HG02759 (cell line): ENCODE data around the gene GDA.
"Not testable (repeated sequence)": the region's sequence is repeated elsewhere in the genome, so short reads cannot be mapped to it uniquely, and the experiment has no call there.

Experiments used
- ATAC-seq: cut with Tn5 transposase; IDR thresholded peaks from one replicate; pipeline ENCODE4 v1.9.1; 2021; ENCODE audit warnings: mild to moderate bottlenecking, moderate library complexity; ENCODE audit not compliant: unreplicated experiment

The GDA gene

DNA sequence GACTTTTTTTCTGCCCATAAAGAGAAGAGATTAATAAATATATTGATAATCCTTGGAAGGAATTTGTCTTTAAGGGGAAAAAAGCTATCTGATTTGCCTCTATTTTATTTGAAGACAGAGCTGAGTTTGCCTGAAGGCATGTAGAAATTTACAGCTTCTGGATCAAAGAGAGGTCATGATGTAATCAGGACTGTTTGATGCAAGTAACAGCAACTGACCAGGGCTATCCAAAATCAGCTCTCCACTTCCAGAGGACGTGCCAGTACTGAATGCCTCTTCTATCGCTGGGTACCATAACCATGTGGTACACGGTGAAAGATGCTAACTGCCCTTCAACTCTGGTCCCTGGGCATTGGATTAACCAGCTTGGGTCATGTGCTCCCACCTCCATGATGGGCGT is 125.2 kb downstream of the GDA start:
- ATAC-seq, result no peak

DNA sequence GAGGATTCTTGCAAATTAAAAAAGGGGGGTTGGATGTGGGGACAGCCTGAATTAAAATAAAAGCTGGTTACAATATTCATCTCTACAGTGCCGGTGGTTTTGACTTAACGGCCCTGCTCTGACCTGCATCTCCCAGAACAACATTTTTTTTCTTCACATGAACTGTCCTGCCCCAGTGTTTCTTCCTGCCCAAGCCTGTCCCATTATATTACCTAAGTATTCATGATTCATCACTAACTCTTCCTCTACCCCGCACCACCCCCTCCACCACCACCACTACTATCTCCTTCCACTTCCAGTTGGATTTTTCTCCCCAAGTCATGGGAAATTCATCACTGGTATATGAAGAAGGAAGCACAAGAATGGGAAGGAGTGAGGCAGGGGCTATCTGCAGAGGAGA is 125.7 kb downstream of the GDA start:
- no peak for ATAC-seq

DNA sequence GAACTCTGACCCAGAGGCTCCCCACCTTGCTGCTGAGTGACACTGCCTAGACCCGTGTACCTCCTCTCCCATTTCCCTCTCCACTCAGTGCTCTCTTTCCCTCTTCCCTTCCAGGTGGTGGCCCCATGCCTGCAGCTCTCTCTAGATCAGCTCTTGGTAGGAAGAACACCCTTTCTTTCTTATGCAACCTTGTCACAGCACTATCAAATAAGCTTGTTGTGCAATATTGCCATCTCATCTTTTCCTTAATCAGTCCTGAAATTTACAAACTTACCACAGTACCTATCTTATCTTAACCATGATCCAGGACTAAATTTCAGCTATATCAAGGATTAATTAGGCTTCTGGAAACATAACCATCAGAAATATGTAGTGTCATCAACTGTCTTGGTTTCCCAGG is 127.2 kb downstream of the GDA start:
- no peak for ATAC-seq

DNA sequence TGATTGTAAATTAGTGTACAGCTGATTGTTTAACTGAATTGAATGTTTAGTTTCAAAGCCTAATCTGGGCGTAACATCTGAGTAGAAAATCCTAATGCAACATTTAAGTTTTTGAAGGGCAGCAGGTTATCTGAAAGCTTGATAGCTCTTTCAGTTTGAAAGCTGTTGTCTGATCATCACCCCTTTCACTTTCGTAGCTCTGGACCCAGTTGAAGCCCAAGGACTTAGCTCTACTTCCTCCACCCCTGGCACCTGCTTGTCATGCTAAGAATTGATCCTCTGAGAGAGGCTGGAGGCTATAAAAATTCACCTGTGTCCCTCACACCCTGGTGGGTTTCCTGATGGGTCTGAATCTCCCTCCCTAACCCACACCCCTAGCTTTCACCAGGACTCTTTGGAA is 129.7 kb downstream of the GDA start:
- ATAC-seq, result peak; percentile 71

DNA sequence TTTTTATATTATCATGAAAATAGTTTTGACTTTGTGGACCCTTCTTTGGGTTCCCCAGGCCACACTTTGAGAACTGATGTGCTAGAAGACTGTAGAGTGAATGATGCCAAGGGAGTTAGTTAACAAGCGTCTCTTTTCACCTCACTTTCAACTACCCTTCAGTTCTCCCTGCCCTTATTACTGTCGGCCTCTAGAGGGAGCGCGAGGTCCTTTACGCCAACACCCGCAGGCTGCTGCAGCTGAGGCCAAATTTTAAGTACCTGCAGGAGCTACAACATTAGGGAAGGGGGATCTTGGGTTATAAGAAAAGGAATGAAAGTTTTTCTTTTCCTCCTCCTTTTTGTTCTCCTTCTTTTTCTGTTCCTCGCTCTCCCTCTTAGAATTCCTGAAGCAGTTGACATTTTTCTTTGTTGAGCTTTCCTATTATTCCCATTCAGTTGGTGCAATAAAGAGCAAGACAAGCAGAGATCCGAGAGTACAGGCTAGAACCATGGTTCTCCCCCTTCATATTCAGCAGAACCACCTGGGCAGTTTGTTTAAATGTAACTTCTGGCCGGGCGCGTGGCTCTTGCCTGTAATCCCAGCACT is 131.8 kb downstream of the GDA start:
- peak; percentile 88 for ATAC-seq

DNA sequence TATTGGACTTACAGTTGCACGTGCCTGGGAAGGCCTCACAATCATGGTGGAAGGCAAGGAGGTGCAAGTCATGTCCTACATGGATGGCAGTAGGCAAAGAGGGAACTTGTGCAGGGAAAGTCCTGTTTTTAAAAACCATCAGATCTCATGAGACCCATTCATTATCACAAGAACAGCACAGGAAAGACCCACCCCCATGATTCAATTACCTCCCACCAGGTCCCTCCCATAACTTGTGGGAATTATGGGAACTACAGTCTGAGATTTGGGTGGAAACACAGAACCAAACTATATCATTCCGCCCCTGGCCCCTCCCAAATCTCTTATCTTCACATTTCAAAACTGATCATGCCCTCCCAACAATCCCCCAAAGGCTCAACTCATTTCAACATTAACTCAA is 140.2 kb downstream of the GDA start:
- no peak for ATAC-seq

DNA sequence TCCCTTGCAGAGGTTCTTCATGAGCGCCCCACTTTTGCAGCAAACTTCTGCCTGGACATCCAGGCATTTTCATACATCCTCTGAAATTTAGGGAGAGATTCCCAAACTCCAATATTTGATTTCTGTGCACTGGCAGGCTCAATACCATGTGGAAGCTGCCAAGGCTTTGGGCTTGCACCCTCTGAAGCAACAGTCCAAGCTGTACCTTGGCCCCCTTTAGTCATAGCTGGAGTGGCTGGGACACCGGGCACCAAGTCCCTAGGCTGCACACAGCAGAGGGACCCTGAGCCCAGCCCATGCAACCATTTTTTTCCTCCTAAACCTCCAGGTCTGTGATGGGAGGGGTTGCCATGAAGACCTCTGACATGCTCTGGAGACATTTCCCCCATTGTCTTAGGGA is 141.1 kb downstream of the GDA start:
- ATAC-seq, result no peak

DNA sequence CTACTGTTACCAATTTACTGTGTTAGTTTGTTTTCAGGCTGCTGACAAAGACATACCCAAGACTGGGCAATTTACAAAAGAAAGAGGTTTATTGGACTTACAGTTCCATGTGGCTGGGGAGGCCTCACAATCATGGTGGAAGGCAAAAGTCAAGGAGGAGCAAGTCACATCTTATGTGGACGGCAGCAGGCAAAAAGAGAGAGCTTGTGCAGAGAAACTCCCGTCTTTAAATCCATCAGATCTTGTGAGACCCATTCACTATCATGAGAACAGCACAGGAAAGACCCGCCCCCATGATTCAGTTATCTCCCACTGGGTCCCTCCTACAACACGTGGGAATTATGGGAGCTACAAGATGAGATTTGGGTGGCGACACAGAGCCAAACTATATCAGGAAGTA is 142.3 kb downstream of the GDA start:
- not testable (repeated sequence) for ATAC-seq

DNA sequence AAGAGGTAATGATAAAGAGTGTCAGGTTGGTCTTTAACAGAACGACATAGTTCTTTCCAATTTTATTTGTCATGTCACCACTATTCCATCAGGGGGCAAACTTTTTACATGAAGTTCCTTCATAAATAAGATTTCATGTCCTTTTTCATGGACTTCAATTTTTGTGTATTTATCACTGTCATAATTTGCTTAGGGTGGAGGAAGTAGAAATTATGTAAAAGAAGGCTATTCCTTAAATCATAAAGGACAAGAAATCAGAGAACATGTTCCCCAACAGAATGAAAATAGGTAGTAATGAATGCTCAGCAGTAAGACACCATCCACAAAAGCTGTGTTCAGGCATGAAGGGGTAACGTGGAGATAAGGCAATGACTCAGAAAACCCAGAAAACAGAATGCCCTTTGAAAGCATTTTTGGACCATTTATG is 143.0 kb downstream of the GDA start:
- no peak for ATAC-seq

DNA sequence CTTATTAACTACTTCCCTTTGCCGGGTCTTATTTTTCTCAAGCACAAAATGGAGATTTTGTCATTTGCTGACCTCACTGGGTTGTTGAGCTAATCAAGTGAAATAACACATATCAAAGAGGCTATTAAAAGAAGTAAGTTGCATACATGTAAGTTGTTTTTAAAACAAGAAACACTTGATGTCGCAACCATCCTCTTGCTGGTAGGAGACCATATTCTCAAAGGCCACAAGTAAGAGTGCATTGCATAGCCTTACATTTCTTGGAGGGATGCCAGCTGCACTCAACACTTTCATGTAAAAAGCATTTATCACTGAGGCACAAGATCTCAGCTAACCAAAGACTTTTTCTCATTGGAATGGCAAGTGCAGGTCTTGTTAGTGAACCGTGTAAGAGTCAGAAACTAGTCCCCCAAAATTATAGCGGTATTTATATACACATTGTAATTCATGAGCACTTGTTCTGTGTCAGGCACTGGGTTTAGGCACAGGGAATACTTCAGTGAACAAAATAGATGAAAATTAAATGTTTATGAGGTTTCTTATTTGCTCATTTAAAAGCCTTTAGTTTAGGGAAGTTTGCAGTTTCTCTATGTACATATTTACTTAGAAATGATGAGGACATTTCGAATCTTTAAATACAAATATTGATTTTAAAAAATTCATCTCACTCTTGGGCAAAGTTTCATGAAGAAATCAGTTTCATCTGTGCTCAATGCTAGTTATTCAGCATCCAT is 143.8 kb downstream of the GDA start:
- no peak for ATAC-seq

DNA sequence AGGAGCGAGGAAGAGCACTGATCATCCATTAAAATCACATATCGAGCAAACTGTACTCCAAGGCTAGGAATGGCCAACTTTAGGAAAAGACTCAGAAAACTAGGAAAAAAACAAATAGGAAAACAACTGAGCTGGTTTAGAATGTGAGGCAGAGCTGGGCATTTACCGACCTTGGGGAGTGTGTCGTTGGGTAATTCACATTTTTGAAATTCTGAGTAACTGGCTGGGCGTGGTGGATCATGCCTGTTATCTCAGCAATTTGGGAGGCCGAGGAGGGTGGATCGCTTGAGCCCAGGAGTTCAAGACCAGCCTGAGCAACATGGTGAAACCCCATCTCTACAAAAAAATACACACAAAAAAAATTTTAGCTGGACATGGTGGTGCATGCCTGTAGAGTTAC is 145.7 kb downstream of the GDA start:
- ATAC-seq, result no peak

DNA sequence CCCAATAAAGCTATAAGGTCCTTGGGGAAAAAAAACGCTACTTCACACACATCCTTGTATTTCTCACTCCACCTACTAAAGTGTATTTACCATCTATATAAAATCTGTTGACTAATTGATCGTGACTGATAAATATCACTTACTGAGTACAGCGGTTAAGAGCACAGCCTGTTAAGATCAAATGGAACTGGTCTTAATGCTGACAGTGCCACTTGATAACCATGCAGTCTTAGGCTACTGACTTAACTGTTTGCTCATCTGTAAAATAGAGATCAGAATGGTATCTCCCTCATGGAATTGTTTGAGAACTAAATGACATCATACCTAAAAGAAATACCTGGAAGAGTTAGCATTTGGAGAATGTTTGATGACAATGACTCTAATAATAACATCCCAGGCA is 148.3 kb downstream of the GDA start:
- no peak for ATAC-seq

DNA sequence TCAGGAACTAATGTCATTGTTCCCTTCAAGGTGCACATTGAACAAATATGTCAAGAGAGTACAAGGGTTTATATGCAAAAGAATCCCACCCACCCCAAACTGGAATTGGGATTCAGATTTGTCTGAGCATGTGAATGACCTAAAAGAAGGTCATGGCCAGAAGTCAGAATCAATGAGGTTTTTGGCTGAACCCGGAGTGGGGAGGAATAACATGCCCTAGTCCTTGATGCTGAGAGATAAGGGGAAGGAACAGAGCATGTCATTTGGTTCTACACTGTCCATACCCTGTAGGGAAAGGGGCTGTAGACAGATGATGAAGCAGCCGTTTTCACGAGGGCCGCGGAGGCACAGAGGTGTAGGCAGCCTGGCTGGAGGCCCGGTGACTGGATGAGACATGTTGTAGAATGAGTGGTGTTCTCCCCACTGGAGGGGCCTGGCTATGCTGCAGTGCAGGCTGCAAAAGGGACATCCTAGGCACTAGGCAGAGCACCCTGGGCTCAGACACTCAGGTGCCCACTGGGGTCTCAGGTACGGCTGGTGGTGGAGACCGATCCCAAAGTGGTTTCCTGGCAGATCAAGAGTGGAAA is 149.9 kb downstream of the GDA start:
- ATAC-seq, result no peak

DNA sequence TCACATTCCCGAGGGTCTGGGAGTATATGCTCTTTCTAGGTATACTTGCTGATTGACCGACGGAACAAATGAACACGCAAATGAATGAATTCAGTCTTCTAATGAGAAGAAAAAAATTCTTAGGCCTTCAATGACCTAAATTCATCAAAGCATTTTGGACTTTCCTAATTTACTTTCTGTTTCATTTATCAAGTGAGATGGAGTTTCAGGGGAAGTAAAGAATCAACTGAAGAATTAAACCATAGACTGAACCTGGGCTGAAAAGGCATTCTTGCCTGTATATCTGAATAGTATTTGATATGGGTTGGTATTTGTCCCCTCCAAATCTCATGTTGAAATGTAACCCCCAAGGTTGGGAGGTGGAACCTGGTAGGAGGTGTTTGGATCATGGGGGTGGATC is 151.6 kb downstream of the GDA start:
- no peak for ATAC-seq
